ENCODE measurements around the gene DGKI.

DNA sequence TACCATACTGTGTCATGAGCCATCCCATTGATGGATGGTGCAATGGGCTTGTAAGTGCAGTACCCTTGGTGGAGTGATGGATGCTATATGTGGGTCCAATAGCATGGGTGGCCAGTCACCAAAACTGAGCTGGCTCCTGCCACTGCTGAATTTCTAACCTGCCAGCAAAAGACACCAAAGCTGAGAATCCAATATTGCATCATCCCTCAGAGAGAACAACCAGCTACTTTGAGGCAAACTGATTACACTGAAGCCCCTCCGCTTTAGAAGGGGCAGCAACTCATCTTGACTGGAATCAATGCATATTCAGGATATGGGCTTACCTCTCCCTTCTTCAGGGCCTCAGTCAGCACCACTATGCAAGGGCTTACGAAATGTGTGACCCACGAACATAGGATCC lies 211.6 kb downstream of the DGKI start:
- TF ChIP-seq, protein P1, sequence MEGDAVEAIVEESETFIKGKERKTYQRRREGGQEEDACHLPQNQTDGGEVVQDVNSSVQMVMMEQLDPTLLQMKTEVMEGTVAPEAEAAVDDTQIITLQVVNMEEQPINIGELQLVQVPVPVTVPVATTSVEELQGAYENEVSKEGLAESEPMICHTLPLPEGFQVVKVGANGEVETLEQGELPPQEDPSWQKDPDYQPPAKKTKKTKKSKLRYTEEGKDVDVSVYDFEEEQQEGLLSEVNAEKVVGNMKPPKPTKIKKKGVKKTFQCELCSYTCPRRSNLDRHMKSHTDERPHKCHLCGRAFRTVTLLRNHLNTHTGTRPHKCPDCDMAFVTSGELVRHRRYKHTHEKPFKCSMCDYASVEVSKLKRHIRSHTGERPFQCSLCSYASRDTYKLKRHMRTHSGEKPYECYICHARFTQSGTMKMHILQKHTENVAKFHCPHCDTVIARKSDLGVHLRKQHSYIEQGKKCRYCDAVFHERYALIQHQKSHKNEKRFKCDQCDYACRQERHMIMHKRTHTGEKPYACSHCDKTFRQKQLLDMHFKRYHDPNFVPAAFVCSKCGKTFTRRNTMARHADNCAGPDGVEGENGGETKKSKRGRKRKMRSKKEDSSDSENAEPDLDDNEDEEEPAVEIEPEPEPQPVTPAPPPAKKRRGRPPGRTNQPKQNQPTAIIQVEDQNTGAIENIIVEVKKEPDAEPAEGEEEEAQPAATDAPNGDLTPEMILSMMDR (IDR thresholded peaks at IDR 0.05): no peak
- no peak for TF ChIP-seq POLR2A (IDR thresholded peaks at IDR 0.05)

Data from thyroid gland (tissue), 4 donors.